ENCODE data around the gene PLXNC1. TPM values are rescaled to one million over a fixed set of nuclear protein-coding genes. Genes with fewer than 3 reads are reported as not detected.

PLXNC1 gene
- total RNA-seq, 4 donors from 2014 or later = 4.8 to 6.8 (median 6.2) TPM

DNA sequence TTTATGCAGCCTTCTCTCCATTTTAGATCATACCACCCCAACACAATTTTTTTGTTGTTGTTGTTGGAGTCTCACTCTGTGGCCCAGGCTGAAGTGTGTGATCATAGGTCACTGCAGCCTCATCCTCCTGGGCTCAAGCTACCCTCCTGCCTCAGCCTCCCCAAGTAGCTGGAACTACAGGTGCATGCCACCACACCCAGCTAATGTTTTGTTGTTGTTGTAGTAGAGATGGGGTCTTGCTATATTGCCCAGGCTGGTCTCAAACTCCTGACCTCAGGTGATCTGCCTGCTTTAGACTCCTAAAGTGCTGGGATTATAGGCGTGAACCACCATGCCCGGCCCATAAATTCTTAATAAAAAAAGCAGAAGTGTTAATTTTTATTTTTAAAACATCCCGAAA, 111.6 kb downstream of the PLXNC1 start:
- no peaks in the 10 kb centered on the region for H3K27me3 ChIP-seq
- H3K36me3 ChIP-seq = peaks cover 0 to 7% of the 10 kb centered on the region in 2 donors
- H3K27ac ChIP-seq = peak overlapping the region in 1 of 4 donors; percentile 89
- no peak overlapping the region for H3K4me3 ChIP-seq
- H3K4me1 ChIP-seq = peaks cover 6 to 40% (median 12%) of the 10 kb centered on the region in 3 donors
- TF ChIP-seq, protein P1, sequence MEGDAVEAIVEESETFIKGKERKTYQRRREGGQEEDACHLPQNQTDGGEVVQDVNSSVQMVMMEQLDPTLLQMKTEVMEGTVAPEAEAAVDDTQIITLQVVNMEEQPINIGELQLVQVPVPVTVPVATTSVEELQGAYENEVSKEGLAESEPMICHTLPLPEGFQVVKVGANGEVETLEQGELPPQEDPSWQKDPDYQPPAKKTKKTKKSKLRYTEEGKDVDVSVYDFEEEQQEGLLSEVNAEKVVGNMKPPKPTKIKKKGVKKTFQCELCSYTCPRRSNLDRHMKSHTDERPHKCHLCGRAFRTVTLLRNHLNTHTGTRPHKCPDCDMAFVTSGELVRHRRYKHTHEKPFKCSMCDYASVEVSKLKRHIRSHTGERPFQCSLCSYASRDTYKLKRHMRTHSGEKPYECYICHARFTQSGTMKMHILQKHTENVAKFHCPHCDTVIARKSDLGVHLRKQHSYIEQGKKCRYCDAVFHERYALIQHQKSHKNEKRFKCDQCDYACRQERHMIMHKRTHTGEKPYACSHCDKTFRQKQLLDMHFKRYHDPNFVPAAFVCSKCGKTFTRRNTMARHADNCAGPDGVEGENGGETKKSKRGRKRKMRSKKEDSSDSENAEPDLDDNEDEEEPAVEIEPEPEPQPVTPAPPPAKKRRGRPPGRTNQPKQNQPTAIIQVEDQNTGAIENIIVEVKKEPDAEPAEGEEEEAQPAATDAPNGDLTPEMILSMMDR (IDR thresholded peaks at IDR 0.05) = no peak
- TF ChIP-seq POLR2AphosphoS5 (IDR thresholded peaks at IDR 0.05) (no peak), POLR2A (IDR thresholded peaks at IDR 0.05) (no peak), EP300 (IDR thresholded peaks at IDR 0.05) (no peak)
- no peaks in the 10 kb centered on the region for H3K9me3 ChIP-seq
- WGBS, 2 donors (ENCODE audit: low coverage in 1 of 2) = 83 to 96% methylated on average over 2 to 3 of the region's 3 CpGs
- ATAC-seq = no peak

DNA sequence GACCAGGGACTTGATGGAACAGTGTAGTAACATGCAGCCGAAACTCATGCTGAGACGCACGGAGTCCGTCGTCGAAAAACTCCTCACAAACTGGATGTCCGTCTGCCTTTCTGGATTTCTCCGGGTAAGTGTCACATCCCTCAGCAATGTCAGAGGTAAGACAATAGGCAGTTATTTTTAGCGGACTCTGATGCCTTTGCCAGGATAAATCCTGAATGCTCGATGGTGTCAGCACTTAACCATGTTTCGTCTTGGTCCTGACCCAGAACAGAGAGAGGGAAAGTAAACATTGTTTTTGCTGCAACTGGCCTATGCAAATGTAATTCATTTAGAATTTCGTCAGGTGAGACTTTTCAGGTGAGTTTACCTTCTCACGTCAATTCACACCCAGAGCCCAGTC, 112.3 kb downstream of the PLXNC1 start:
- Histone ChIP-seq H3K36me3 (peaks cover 0 to 7% of the 10 kb centered on the region in 2 donors), H3K9me3 (no peaks in the 10 kb centered on the region), H3K4me3 (no peak overlapping the region), H3K27ac (peak overlapping the region in 3 of 4 donors; percentile 89 to 90 (median 90)), H3K4me1 (peaks cover 6 to 43% (median 12%) of the 10 kb centered on the region in 3 donors), H3K27me3 (no peaks in the 10 kb centered on the region)
- no peak for ATAC-seq
- TF ChIP-seq EP300 (IDR thresholded peaks at IDR 0.05) = no peak
- no peak for TF ChIP-seq POLR2A (IDR thresholded peaks at IDR 0.05)
- TF ChIP-seq, protein P1 (IDR thresholded peaks at IDR 0.05) = no peak
- WGBS, 2 donors (ENCODE audit: low coverage in 1 of 2) = 47 to 62% methylated on average over 7 to 11 of the region's 13 CpGs

DNA sequence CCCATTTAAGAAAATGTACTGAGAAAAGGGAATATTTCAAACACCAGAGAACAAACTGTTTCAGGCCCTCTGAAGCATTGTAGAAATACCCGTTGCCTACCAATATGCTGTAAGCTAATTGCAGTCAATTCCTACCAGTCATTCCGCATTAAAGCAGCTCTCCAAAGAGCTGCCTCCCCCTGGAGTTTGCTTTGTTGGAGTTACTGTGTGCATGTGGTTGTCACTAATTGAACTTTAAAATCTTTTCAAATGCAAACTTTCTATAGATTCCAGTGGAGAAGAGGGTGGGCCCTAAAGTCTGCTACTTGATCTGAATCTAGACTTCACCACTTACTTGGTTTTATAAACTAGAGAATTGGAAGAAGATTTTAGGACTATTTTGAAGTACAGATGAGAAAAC, 112.7 kb downstream of the PLXNC1 start:
- WGBS, 2 donors (ENCODE audit: low coverage in 1 of 2) = 78 to 100% methylated on average over 1 to 2 of the region's 2 CpGs
- H3K27ac ChIP-seq = peak overlapping the region; percentile 41 to 90 (median 90)

DNA sequence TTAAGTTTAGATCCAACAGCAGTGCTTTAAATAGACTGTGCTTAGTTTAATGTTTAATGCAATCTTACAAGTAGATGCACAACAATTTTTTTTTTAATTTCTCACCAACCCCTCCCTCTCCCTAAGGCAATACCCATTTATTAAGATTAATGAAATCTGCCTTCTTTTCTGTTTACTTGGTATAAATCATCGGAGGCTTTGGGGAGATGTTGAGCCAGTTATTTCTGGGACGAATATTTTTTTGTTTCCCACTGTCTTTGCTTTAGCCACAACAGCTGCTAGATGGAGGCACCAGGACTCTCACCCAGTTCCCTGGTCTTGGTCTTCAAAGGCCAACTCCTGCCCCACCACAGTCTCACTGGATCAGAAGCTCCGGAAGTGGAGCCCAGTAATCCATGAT, 113.4 kb downstream of the PLXNC1 start:
- ATAC-seq = peak; percentile 16
- H3K27ac ChIP-seq = peak overlapping the region; percentile 55 to 90 (median 90)
- TF ChIP-seq EP300 (IDR thresholded peaks at IDR 0.05) (no peak), POLR2A (IDR thresholded peaks at IDR 0.05) (no peak), POLR2AphosphoS5 (IDR thresholded peaks at IDR 0.05) (no peak)
- TF ChIP-seq, protein P1 (IDR thresholded peaks at IDR 0.05) = no peak
- 5 to 12% methylated on average over 3 of the region's 3 CpGs for WGBS, 2 donors (ENCODE audit: low coverage in 1 of 2)
- H3K9me3 ChIP-seq = no peaks in the 10 kb centered on the region
- no peaks in the 10 kb centered on the region for H3K27me3 ChIP-seq
- peaks cover 6 to 54% (median 12%) of the 10 kb centered on the region in 3 donors for H3K4me1 ChIP-seq
- no peaks in the 10 kb centered on the region for H3K36me3 ChIP-seq
- H3K4me3 ChIP-seq = peak overlapping the region; percentile 60

More for the DNA sequence above, 112.7 kb downstream of the PLXNC1 start:
- Histone ChIP-seq H3K36me3 (peaks cover 0 to 3% of the 10 kb centered on the region in 2 donors), H3K4me1 (peaks cover 6 to 47% (median 12%) of the 10 kb centered on the region in 3 donors), H3K9me3 (no peaks in the 10 kb centered on the region), H3K27me3 (no peaks in the 10 kb centered on the region), H3K4me3 (no peak overlapping the region)
- ATAC-seq = no peak
- TF ChIP-seq, protein P1 (IDR thresholded peaks at IDR 0.05) = no peak
- no peak for TF ChIP-seq POLR2A (IDR thresholded peaks at IDR 0.05)
- no peak for TF ChIP-seq POLR2AphosphoS5 (IDR thresholded peaks at IDR 0.05)
- TF ChIP-seq EP300 (IDR thresholded peaks at IDR 0.05) = no peak

DNA sequence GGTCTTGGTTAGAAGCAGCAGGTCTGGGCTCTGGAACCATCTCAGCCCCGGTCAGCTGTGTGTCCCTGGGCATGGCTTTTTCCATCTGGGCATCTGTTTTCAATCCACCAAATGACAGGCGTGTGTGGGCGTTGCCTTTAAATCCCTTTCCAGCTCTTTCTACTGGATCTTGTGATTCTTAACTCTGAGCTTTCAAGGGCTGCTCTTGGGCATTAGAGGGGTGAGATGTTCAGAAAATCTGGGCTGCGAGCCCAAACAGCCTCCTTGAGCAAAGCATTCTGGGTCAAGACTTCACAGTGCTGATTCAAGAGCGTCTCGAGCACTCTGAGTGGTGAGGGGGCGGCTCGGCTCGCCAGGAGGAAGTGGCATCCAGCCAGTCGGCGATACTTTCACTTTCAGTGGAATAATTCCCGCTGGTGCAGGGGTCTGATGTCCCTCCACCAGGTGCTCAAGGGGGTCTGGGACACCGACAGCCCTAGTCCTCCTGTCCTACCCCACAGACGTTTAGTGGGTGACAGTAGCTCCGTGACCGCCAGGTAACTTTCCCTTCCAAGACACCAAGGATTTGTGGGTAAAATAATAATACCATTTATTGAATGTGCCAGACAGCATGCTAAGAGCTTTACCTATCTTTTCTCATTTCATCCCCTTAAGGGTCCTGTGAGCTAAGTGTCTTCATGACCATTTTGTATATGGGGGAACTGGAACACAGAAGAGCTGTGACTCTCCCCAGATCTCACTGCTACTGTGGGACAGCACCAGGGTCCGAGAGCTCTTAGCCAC, 114.0 kb downstream of the PLXNC1 start:
- peak; percentile 90 for ATAC-seq
- Histone ChIP-seq H3K4me3 (peak overlapping the region; percentile 60), H3K36me3 (no peaks in the 10 kb centered on the region), H3K4me1 (peaks cover 6 to 58% (median 12%) of the 10 kb centered on the region in 3 donors), H3K27me3 (no peaks in the 10 kb centered on the region), H3K27ac (peak overlapping the region; percentile 85 to 90 (median 90)), H3K9me3 (no peaks in the 10 kb centered on the region)
- TF ChIP-seq, protein P1 (IDR thresholded peaks at IDR 0.05) = peak in 2 of 4 experiments; percentile 17 to 34
- TF ChIP-seq POLR2AphosphoS5 (IDR thresholded peaks at IDR 0.05) = peak; percentile 90
- no peak for TF ChIP-seq EP300 (IDR thresholded peaks at IDR 0.05)
- peak in 1 of 2 donors; percentile 14 for TF ChIP-seq POLR2A (IDR thresholded peaks at IDR 0.05)
- 0% methylated on average over 8 of the region's 17 CpGs; no CpG with 5 or more reads in 1 of the 2 donors for WGBS, 2 donors (ENCODE audit: low coverage in 1 of 2)
